ENCODE results near the gene CKMT2.

The CKMT2 gene

GRCh38 chr5:81313278-81313677 is 80.2 kb downstream of the CKMT2 start:
- DNase-seq: no peak

- no peak for DNase-seq
Observed at GRCh38 chr5:81313686-81314085, 80.6 kb downstream of the CKMT2 start.

DNA sequence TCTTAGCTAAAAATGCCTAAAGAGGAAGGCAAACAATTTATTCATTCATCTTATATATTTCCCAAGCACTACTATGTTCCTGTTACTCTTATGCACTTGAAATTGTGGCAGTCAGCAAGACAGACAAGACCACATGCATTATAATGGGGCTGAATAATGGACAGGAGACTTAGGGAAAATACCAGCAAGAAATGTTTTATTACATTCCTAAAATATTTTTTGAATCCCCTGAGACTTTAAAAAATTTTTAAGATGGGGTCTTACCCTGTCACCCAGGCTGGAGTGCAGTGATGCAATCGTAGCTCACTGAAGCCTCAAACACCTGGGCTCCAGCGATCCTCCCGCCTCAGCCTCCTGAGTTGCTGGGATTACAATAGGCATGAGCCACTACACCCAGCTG is 81.5 kb downstream of the CKMT2 start:
- DNase-seq: no peak

- DNase-seq: no peak
Observed at GRCh38 chr5:81315336-81315735, 82.2 kb downstream of the CKMT2 start.

GRCh38 chr5:81315830-81316229 is 82.7 kb downstream of the CKMT2 start:
- no peak for DNase-seq

All from CD4-positive, alpha-beta T cell treated with Interferon gamma for 1 hour (primary cell).